CD4-positive, alpha-beta T cell (primary cell): ENCODE measurements around the gene DHX15. TPM values are rescaled to one million over a fixed set of nuclear protein-coding genes. Genes with fewer than 3 reads are reported as not detected.

Experiments
- ATAC-seq: fragments of 200-7000 bp; cut with Tn5 transposase; one replicate; pipeline ENCODE4 v1.10.0; 2022; ENCODE audit warnings: mild to moderate bottlenecking; ENCODE audit not compliant: poor library complexity
- CTCF ChIA-PET: fragments of 350-600 bp; sonication (Branson Sonifier 250); formaldehyde crosslinking; loops from one replicate; lab custom pipeline; 2021; ENCODE audit warnings: antibody characterized with exemption, inconsistent platforms; lab: Charles Lee
- POLR2A ChIA-PET: fragments of 350-600 bp; sonication (Branson Sonifier 250); formaldehyde crosslinking; loops from one replicate; lab custom pipeline; 2021; ENCODE audit warnings: antibody characterized with exemption, inconsistent platforms; lab: Charles Lee
- DNase-seq, 14 experiments: peaks; one replicate each; pipeline ENCODE4 v3.0.0-alpha.2; 2013 to 2020; ENCODE audit warnings: mixed read lengths in 2 of 14
- H3K27ac ChIP-seq, 2 donors: one replicate each; pipeline versions ENCODE4 v1.5.1 to v1.7.0; 2013; ENCODE audit warnings: low read length in 2 of 2, low read depth in 1 of 2, mild to moderate bottlenecking in 1 of 2
- H3K27me3 ChIP-seq, 2 experiments: 1 replicate in 1 of 2; 2 replicates in 1 of 2; pipeline versions ENCODE4 v1.6.1 to v1.7.0; 2013; ENCODE audit warnings: low read length in 2 of 2, control low read depth in 1 of 2, mild to moderate bottlenecking in 1 of 2, moderate library complexity in 1 of 2; ENCODE audit not compliant: insufficient read depth in 2 of 2, control insufficient read depth in 1 of 2
- H3K36me3 ChIP-seq: one replicate; pipeline ENCODE4 v1.6.1; 2013; ENCODE audit warnings: low read length, control low read depth; ENCODE audit not compliant: insufficient read depth
- H3K4me1 ChIP-seq: one replicate; pipeline ENCODE4 v1.6.1; 2013; ENCODE audit warnings: low read length, control low read depth; ENCODE audit not compliant: insufficient read depth
- H3K4me3 ChIP-seq: one replicate; pipeline ENCODE4 v1.5.1; 2013; ENCODE audit warnings: mild to moderate bottlenecking, low read length, moderate library complexity
- H3K9me3 ChIP-seq, 2 experiments: 1 replicate in 1 of 2; 2 replicates in 1 of 2; pipeline versions ENCODE4 v1.6.1 to v1.7.0; 2013; ENCODE audit warnings: low read length in 2 of 2, mild to moderate bottlenecking in 2 of 2, control low read depth in 1 of 2, moderate library complexity in 1 of 2; ENCODE audit not compliant: control insufficient read depth in 1 of 2, insufficient read depth in 1 of 2
- H3K27ac Mint-ChIP-seq: one replicate; pipeline ENCODE4 v1.8.0; 2020; ENCODE audit warnings: mixed read lengths
- H3K27me3 Mint-ChIP-seq: one replicate; pipeline ENCODE4 v1.8.0; 2021; ENCODE audit warnings: mixed read lengths
- H3K36me3 Mint-ChIP-seq: one replicate; pipeline ENCODE4 v1.8.0; 2021; ENCODE audit warnings: low read depth, mixed read lengths
- H3K4me1 Mint-ChIP-seq: one replicate; pipeline ENCODE4 v1.8.0; 2021; ENCODE audit warnings: low read depth, mixed read lengths
- H3K4me3 Mint-ChIP-seq: one replicate; pipeline ENCODE4 v1.8.0; 2020; ENCODE audit warnings: mild to moderate bottlenecking, mixed read lengths
- H3K9me3 Mint-ChIP-seq: one replicate; pipeline ENCODE4 v1.8.0; 2020; ENCODE audit warnings: mixed read lengths
- CTCF ChIP-seq: fragments of 200-600 bp; IDR thresholded peaks from one replicate; pipeline ENCODE4 v1.8.0; 2022; ENCODE audit warnings: antibody characterized with exemption, mild to moderate bottlenecking
- intact Hi-C, 2 experiments: fragments of 100-400 bp; cut with DNase I in 1 of 2; cut with micrococcal nuclease in 1 of 2; formaldehyde crosslinking; loops; one replicate each; pipeline versions ENCODE4 v1.15.1 to v1.9.0; 2023 to 2025; cut with DNase I, micrococcal nuclease
- total RNA-seq, 174 experiments: library from RNA in 2 of 174; stranded (reverse) in 2 of 174; gene quantifications; one replicate each; pipeline ENCODE4 v1.2.3 and lab custom pipeline; 2021 to 2026

DHX15 gene
- total RNA-seq, 2 experiments from 2014 or later, result 208 to 209 TPM

GRCh38 chr4:24496597-24496996 lies 87.8 kb downstream of the DHX15 start:
- no peaks in the 10 kb centered on the region for H3K27me3 ChIP-seq
- intact Hi-C loops, result no loop called here
- H3K9me3 ChIP-seq, result no peaks in the 10 kb centered on the region
- ChIA-PET POLR2A (no interaction called here), CTCF (no interaction called here)
- H3K36me3 ChIP-seq, result no peaks in the 10 kb centered on the region
- TF ChIP-seq CTCF, result no peak
- no peak overlapping the region for H3K27ac ChIP-seq
- Mint-ChIP-seq H3K27ac (no peak overlapping the region), H3K36me3 (no peaks in the 10 kb centered on the region), H3K9me3 (no peaks in the 10 kb centered on the region), H3K27me3 (no peaks in the 10 kb centered on the region), H3K4me3 (no peak overlapping the region), H3K4me1 (no peaks in the 10 kb centered on the region)
- no peak for DNase-seq
- H3K4me3 ChIP-seq, result no peak overlapping the region
- no peaks in the 10 kb centered on the region for H3K4me1 ChIP-seq
- no peak for ATAC-seq

GRCh38 chr4:24495388-24495787 lies 89.0 kb downstream of the DHX15 start:
- TF ChIP-seq CTCF, result no peak
- Histone ChIP-seq H3K4me3 (no peak overlapping the region), H3K27ac (no peak overlapping the region), H3K4me1 (no peaks in the 10 kb centered on the region), H3K36me3 (no peaks in the 10 kb centered on the region), H3K27me3 (no peaks in the 10 kb centered on the region), H3K9me3 (no peaks in the 10 kb centered on the region)
- ATAC-seq, result no peak
- Mint-ChIP-seq H3K27me3 (no peaks in the 10 kb centered on the region), H3K36me3 (no peaks in the 10 kb centered on the region), H3K4me3 (no peak overlapping the region), H3K9me3 (no peaks in the 10 kb centered on the region), H3K27ac (no peak overlapping the region), H3K4me1 (no peaks in the 10 kb centered on the region)
- intact Hi-C loops, result no loop called here
- no peak for DNase-seq
- POLR2A ChIA-PET, result no interaction called here
- CTCF ChIA-PET, result no interaction called here

- no peak for ATAC-seq
- Histone ChIP-seq H3K36me3 (no peaks in the 10 kb centered on the region), H3K4me1 (no peaks in the 10 kb centered on the region), H3K27me3 (peaks cover 0 to 4% of the 10 kb centered on the region in 2 experiments), H3K27ac (no peak overlapping the region), H3K4me3 (no peak overlapping the region), H3K9me3 (no peaks in the 10 kb centered on the region)
- peaks cover 5% of the 10 kb centered on the region for H3K4me1 Mint-ChIP-seq
- intact Hi-C loops, result no loop called here
- peaks cover 35% of the 10 kb centered on the region for H3K27me3 Mint-ChIP-seq
- no peak overlapping the region for H3K4me3 Mint-ChIP-seq
- no peak overlapping the region for H3K27ac Mint-ChIP-seq
- ChIA-PET POLR2A (no interaction called here), CTCF (no interaction called here)
- no peaks in the 10 kb centered on the region for H3K9me3 Mint-ChIP-seq
- no peak for TF ChIP-seq CTCF
- H3K36me3 Mint-ChIP-seq, result no peaks in the 10 kb centered on the region
- no peak for DNase-seq
Measured at GRCh38 chr4:24489870-24490269, 94.5 kb downstream of the DHX15 start.
